ENCODE results near the gene FBXO41. TPM values are rescaled to one million over a fixed set of nuclear protein-coding genes. Genes with fewer than 3 reads are reported as not detected.

Gene FBXO41
- total RNA-seq, 8 experiments from 2014 or later = 3.9 to 7.6 (median 5.6) TPM

GRCh38 chr2:73255907-73256617, 28.2 kb downstream of the FBXO41 start:
- Histone ChIP-seq H3K27ac (no peak overlapping the region), H3K4me3 (no peak overlapping the region), H3K4me1 (replicated peaks in 1 of 2) (no peaks in the 10 kb centered on the region)
- ATAC-seq (replicated peaks in 6 of 8) = peak in 1 of 8 experiments; percentile 15
- in situ Hi-C loops (cut with MboI; ENCODE audit: low pct_unique_long_range_greater_than_20kb in 2 of 9, low sequenced_read_pairs in 9 of 9, unreplicated experiment in 9 of 9) = no loop called here
- WGBS, 10 experiments = 20 to 86% (median 52%) methylated on average over 1 to 3 of the region's 5 CpGs; no CpG with 5 or more reads in 4 of the 10 experiments

GRCh38 chr2:73255007-73255644, 29.2 kb downstream of the FBXO41 start:
- no peak for ATAC-seq (replicated peaks in 6 of 8)

GRCh38 chr2:73254343-73255006, 29.8 kb downstream of the FBXO41 start:
- Histone ChIP-seq H3K27ac (no peak overlapping the region), H3K4me3 (no peak overlapping the region), H3K4me1 (replicated peaks in 1 of 2) (no peaks in the 10 kb centered on the region)
- ATAC-seq (replicated peaks in 6 of 8) = no peak
- in situ Hi-C loops (cut with MboI; ENCODE audit: low pct_unique_long_range_greater_than_20kb in 2 of 9, low sequenced_read_pairs in 9 of 9, unreplicated experiment in 9 of 9) = no loop called here
- 96 to 100% (median 98%) methylated on average over 3 to 6 of the region's 7 CpGs; no CpG with 5 or more reads in 5 of the 10 experiments for WGBS, 10 experiments

More at GRCh38 chr2:73255007-73255644, 29.2 kb downstream of the FBXO41 start:
- WGBS, 10 experiments = 50 to 100% (median 83%) methylated on average over 1 to 3 of the region's 4 CpGs; no CpG with 5 or more reads in 5 of the 10 experiments
- Histone ChIP-seq H3K4me3 (no peak overlapping the region), H3K27ac (no peak overlapping the region), H3K4me1 (replicated peaks in 1 of 2) (no peaks in the 10 kb centered on the region)
- in situ Hi-C loops (cut with MboI; ENCODE audit: low pct_unique_long_range_greater_than_20kb in 2 of 9, low sequenced_read_pairs in 9 of 9, unreplicated experiment in 9 of 9) = no loop called here

GRCh38 chr2:73253901-73254300, 30.4 kb downstream of the FBXO41 start:
- in situ Hi-C loops (cut with MboI; ENCODE audit: low pct_unique_long_range_greater_than_20kb in 2 of 9, low sequenced_read_pairs in 9 of 9, unreplicated experiment in 9 of 9) = no loop called here
- ATAC-seq (replicated peaks in 6 of 8) = no peak
- no peak overlapping the region for H3K4me3 ChIP-seq
- no peak overlapping the region for H3K27ac ChIP-seq
- 33 to 100% (median 88%) methylated on average over 1 to 3 of the region's 3 CpGs; no CpG with 5 or more reads in 3 of the 10 experiments for WGBS, 10 experiments
- no peaks in the 10 kb centered on the region for H3K4me1 ChIP-seq (replicated peaks in 1 of 2)

DNA sequence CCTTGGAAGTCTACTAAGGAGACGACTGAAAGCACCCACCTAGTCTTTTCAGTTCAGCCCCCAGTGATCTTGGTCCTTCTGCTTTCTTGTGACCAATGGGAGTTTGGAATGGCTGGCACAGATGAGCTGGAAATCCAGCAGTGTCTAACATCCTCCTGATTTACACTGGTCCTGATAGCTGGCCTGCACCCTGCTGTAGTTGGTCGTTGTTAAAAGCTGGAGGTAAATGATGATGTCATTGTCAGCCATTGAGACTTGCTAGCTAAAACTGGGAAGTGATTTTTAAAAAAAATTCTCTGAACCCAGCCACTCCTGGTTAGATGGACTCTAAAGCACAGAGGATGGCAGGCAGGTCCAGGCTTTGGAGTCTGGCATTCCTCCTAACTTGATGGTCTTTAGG, 30.9 kb downstream of the FBXO41 start:
- peak in 5 of 8 experiments; percentile 12 to 67 (median 29) for ATAC-seq (replicated peaks in 6 of 8)
- 0 to 100% (median 54%) methylated on average over 1 to 2 of the region's 2 CpGs; no CpG with 5 or more reads in 4 of the 10 experiments for WGBS, 10 experiments

DNA sequence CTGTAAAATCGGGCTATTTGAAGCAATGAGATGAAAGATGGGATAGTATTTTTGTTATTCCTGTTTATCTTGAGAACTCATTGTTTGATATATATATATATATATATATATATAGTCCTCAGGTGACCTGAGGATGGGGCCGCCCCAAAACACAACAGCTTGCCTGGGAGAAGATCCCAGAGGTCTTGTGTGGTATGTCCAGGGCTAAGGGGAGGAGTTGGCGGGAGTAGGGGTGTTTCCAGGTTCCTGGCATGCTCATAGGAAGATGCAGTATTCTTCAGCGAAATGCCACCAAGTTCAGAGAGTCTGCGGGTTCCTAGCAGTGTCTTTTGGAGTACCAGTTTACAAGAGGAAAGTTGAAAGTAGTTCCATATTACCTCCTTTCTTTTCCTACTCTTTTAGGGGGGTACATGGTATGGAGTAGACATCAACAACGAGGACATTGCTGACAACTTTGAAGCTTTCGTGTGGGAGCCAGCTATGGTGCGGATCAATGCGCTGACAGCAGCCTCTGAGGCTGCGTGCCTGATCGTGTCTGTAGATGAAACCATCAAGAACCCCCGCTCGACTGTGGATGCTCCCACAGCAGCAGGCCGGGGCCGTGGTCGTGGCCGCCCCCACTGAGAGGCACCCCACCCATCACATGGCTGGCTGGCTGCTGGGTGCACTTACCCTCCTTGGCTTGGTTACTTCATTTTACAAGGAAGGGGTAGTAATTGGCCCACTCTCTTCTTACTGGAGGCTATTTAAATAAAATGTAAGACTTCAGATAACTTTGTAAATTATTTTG, 31.8 kb downstream of the FBXO41 start:
- no peak for ATAC-seq (replicated peaks in 6 of 8)
- H3K4me3 ChIP-seq = no peak overlapping the region
- in situ Hi-C loops (cut with MboI; ENCODE audit: low pct_unique_long_range_greater_than_20kb in 2 of 9, low sequenced_read_pairs in 9 of 9, unreplicated experiment in 9 of 9) = no loop called here
- H3K4me1 ChIP-seq (replicated peaks in 1 of 2) = no peaks in the 10 kb centered on the region
- no peak overlapping the region for H3K27ac ChIP-seq
- 60 to 98% (median 94%) methylated on average over 1 to 13 of the region's 17 CpGs; no CpG with 5 or more reads in 2 of the 10 experiments for WGBS, 10 experiments

More for the DNA sequence above, 30.9 kb downstream of the FBXO41 start:
- no peak overlapping the region for H3K27ac ChIP-seq
- in situ Hi-C loops (cut with MboI; ENCODE audit: low pct_unique_long_range_greater_than_20kb in 2 of 9, low sequenced_read_pairs in 9 of 9, unreplicated experiment in 9 of 9) = no loop called here
- H3K4me1 ChIP-seq (replicated peaks in 1 of 2) = no peaks in the 10 kb centered on the region
- no peak overlapping the region for H3K4me3 ChIP-seq

- Histone ChIP-seq H3K4me3 (no peak overlapping the region), H3K27ac (no peak overlapping the region), H3K4me1 (replicated peaks in 1 of 2) (no peaks in the 10 kb centered on the region)
- no peak for ATAC-seq (replicated peaks in 6 of 8)
- WGBS, 10 experiments = 40 to 100% (median 86%) methylated on average over 1 to 10 of the region's 17 CpGs; no CpG with 5 or more reads in 3 of the 10 experiments
- in situ Hi-C loops (cut with MboI; ENCODE audit: low pct_unique_long_range_greater_than_20kb in 2 of 9, low sequenced_read_pairs in 9 of 9, unreplicated experiment in 9 of 9) = no loop called here
These were observed 33.1 kb downstream of the FBXO41 start for GRCh38 chr2:73250872-73251846.

GRCh38 chr2:73249636-73250035, 34.6 kb downstream of the FBXO41 start:
- Histone ChIP-seq H3K27ac (no peak overlapping the region), H3K4me1 (replicated peaks in 1 of 2) (no peaks in the 10 kb centered on the region), H3K4me3 (no peak overlapping the region)
- 35 to 100% (median 78%) methylated on average over 2 to 7 of the region's 9 CpGs; no CpG with 5 or more reads in 6 of the 10 experiments for WGBS, 10 experiments
- no peak for ATAC-seq (replicated peaks in 6 of 8)
- in situ Hi-C loops (cut with MboI; ENCODE audit: low pct_unique_long_range_greater_than_20kb in 2 of 9, low sequenced_read_pairs in 9 of 9, unreplicated experiment in 9 of 9) = no loop called here

- in situ Hi-C loops (cut with MboI; ENCODE audit: low pct_unique_long_range_greater_than_20kb in 2 of 9, low sequenced_read_pairs in 9 of 9, unreplicated experiment in 9 of 9) = no loop called here
These were observed 37.4 kb downstream of the FBXO41 start for GRCh38 chr2:73246850-73247249.

GRCh38 chr2:73244580-73244979, 39.7 kb downstream of the FBXO41 start:
- in situ Hi-C loops (cut with MboI; ENCODE audit: low pct_unique_long_range_greater_than_20kb in 2 of 9, low sequenced_read_pairs in 9 of 9, unreplicated experiment in 9 of 9) = no loop called here
- ATAC-seq (replicated peaks in 6 of 8) = no peak
- 92 to 100% (median 100%) methylated on average over 1 to 3 of the region's 3 CpGs; no CpG with 5 or more reads in 4 of the 10 experiments for WGBS, 10 experiments

More at GRCh38 chr2:73246850-73247249, 37.4 kb downstream of the FBXO41 start:
- Histone ChIP-seq H3K4me1 (replicated peaks in 1 of 2) (no peaks in the 10 kb centered on the region), H3K4me3 (no peak overlapping the region), H3K27ac (no peak overlapping the region)
- WGBS, 10 experiments = 57 to 100% (median 81%) methylated on average over 1 to 3 of the region's 3 CpGs; no CpG with 5 or more reads in 3 of the 10 experiments
- no peak for ATAC-seq (replicated peaks in 6 of 8)

DNA sequence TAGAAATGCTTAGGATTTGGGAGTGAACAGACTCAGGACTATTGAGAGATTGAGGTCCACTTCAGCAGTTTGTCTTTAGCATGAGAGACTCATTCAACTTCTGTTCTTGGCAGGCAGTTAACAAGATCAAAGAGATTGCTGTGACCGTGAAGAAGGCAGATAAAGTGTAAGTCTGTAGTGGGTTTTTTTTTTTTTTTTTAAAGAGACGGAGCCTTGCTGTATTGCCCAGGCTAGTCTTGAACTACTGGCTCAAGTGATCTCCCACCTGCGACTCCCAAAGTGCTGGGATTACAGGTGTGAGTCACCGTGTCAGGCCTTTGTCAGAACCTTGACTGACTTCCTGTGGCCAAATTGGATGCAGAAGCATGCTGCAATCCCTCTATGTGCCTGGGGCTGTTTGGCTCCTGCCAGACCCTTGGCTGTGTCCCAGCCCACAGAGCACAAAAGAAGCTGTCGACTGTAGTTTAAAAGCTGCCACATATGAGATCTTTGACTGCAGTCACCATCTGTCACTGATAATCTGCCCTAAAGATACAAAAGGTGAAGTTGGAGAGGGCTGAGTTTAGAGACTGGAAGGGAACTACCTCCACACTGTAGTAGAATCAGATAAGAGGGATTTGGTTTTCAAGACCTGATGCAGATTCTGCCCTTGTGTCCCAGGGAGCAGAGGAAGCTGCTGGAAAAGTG, 40.3 kb downstream of the FBXO41 start:
- peak in 3 of 8 experiments; percentile 82 to 97 (median 89) for ATAC-seq (replicated peaks in 6 of 8)
- 50 to 90% (median 66%) methylated on average over 1 to 4 of the region's 5 CpGs; no CpG with 5 or more reads in 2 of the 10 experiments for WGBS, 10 experiments
- Histone ChIP-seq H3K27ac (no peak overlapping the region), H3K4me3 (no peak overlapping the region), H3K4me1 (replicated peaks in 1 of 2) (no peaks in the 10 kb centered on the region)
- in situ Hi-C loops (cut with MboI; ENCODE audit: low pct_unique_long_range_greater_than_20kb in 2 of 9, low sequenced_read_pairs in 9 of 9, unreplicated experiment in 9 of 9) = no loop called here

More at GRCh38 chr2:73244580-73244979, 39.7 kb downstream of the FBXO41 start:
- no peaks in the 10 kb centered on the region for H3K4me1 ChIP-seq (replicated peaks in 1 of 2)
- no peak overlapping the region for H3K4me3 ChIP-seq
- no peak overlapping the region for H3K27ac ChIP-seq
